Mammary epithelial cell (primary cell): ENCODE data around the gene EXOC4.

Source experiments
- EZH2 ChIP-seq: IDR thresholded peaks from 2 replicates; pipeline ENCODE4 v1.6.1; 2012; ENCODE audit warnings: low read length, inconsistent platforms, borderline replicate concordance
- TF ChIP-seq, protein P1 (sequence below), 2 donors: IDR thresholded peaks in 1 of 2; conservative IDR thresholded peaks in 1 of 2; 2 replicates each; pipeline ENCODE4 v1.5.1; 2011 to 2012; ENCODE audit warnings: inconsistent platforms in 2 of 2, low read length in 2 of 2, mild to moderate bottlenecking in 2 of 2, control low read depth in 1 of 2, low read depth in 1 of 2; ENCODE audit not compliant: insufficient read depth in 1 of 2; ENCODE audit errors: extremely low read depth in 1 of 2

DNA sequence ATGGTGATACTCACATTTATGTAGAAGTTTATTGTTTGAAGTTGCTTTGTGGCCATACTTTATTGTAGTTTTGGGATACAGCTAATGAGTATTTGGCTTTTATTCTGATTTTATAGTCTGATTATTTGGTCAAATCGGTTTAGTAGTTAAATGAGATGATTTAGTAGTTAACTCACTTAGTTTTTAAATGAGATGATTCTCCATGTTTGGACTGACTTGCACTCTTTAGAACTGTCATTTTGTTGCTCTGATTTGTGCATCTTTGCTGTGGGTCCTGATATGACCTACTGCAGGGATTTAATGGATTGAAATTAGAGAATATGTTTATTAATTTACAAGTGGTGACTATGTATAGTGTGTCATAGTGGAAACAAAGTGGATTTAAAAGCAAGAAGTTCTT lies 44.2 kb downstream of the EXOC4 start:
- TF ChIP-seq, protein P1, sequence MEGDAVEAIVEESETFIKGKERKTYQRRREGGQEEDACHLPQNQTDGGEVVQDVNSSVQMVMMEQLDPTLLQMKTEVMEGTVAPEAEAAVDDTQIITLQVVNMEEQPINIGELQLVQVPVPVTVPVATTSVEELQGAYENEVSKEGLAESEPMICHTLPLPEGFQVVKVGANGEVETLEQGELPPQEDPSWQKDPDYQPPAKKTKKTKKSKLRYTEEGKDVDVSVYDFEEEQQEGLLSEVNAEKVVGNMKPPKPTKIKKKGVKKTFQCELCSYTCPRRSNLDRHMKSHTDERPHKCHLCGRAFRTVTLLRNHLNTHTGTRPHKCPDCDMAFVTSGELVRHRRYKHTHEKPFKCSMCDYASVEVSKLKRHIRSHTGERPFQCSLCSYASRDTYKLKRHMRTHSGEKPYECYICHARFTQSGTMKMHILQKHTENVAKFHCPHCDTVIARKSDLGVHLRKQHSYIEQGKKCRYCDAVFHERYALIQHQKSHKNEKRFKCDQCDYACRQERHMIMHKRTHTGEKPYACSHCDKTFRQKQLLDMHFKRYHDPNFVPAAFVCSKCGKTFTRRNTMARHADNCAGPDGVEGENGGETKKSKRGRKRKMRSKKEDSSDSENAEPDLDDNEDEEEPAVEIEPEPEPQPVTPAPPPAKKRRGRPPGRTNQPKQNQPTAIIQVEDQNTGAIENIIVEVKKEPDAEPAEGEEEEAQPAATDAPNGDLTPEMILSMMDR (conservative IDR thresholded peaks at IDR 0.05 in 1 of 2, IDR thresholded peaks at IDR 0.05 in 1 of 2; ENCODE audit: extremely low read depth in 1 of 2, insufficient read depth in 1 of 2, low read depth in 1 of 2, low read length in 2 of 2): no peak
- no peak for TF ChIP-seq EZH2
